KMS-11 (cell line): ENCODE data around the gene ETNK2.

Source experiments
- H2AFZ ChIP-seq: fragments of 200-600 bp; sonication (generic); 2 replicates; pipeline ENCODE4 v1.6.1; 2016; ENCODE audit warnings: antibody characterized with exemption, mixed run types, low read depth
- H3K27ac ChIP-seq: fragments of 200-600 bp; sonication (generic); 2 replicates; pipeline ENCODE4 v1.6.1; 2016; ENCODE audit warnings: mild to moderate bottlenecking, mixed run types
- H3K27me3 ChIP-seq: fragments of 200-600 bp; sonication (generic); 2 replicates; pipeline ENCODE4 v1.6.1; 2017; ENCODE audit warnings: mild to moderate bottlenecking, low read depth, mixed run types, moderate library complexity; ENCODE audit not compliant: insufficient read depth
- H3K36me3 ChIP-seq: fragments of 200-600 bp; sonication (generic); 2 replicates; pipeline ENCODE4 v1.6.1; 2017; ENCODE audit warnings: mild to moderate bottlenecking, mixed run types; ENCODE audit not compliant: insufficient read depth
- H3K4me1 ChIP-seq: fragments of 200-600 bp; sonication (generic); 2 replicates; pipeline ENCODE4 v1.6.1; 2016; ENCODE audit warnings: mild to moderate bottlenecking, low read depth, mixed run types; ENCODE audit not compliant: poor library complexity, severe bottlenecking
- H3K4me2 ChIP-seq: fragments of 200-600 bp; sonication (generic); 2 replicates; pipeline ENCODE4 v1.7.0; 2016; ENCODE audit warnings: mild to moderate bottlenecking, mixed run types
- H3K4me3 ChIP-seq: fragments of 200-600 bp; sonication (generic); IDR thresholded peaks from 2 replicates; pipeline ENCODE4 v1.6.1; 2017; ENCODE audit warnings: low read depth, low read length, mixed read lengths; ENCODE audit not compliant: insufficient read depth
- H3K79me2 ChIP-seq: fragments of 200-600 bp; sonication (generic); 2 replicates; pipeline ENCODE4 v1.6.1; 2016; ENCODE audit warnings: low read depth, mixed run types; ENCODE audit not compliant: insufficient read depth
- H3K9ac ChIP-seq: fragments of 200-600 bp; sonication (generic); 2 replicates; pipeline ENCODE4 v1.6.1; 2016; ENCODE audit warnings: mild to moderate bottlenecking, mixed run types
- H4K20me1 ChIP-seq: fragments of 200-600 bp; sonication (generic); 2 replicates; pipeline ENCODE4 v1.6.1; 2016; ENCODE audit warnings: mild to moderate bottlenecking, mixed run types; ENCODE audit not compliant: insufficient read depth
- TF ChIP-seq, protein P1 (sequence below): fragments of 200-600 bp; sonication (generic); conservative IDR thresholded peaks from 2 replicates; pipeline ENCODE4 v1.6.1; 2017; ENCODE audit warnings: low read depth, mild to moderate bottlenecking, antibody characterized with exemption, low read length, moderate library complexity, mixed read lengths

Gene ETNK2

DNA sequence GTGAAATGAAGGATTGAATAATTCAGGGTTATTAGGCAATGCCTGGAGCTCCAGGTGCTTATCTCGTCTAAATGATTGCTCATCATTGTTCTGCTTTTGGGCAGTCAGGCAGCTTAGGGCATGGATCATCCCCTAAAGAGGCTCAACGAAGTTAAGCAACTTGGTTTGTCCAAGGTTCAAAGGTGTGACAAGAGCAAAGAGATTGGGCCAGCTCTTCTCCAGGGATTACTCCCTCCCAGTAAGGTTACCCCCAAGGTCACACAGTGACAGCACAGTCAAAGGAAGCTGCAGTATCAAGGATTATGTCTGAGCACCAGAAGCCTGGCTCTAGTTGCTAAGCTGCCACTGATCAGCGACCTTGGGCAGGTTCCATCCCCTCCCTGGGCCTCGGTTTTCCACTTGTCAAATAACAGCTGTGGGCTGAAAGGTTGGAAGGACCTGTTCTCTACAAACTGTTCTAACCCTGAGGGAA, 6.8 kb downstream of the ETNK2 start:
- Histone ChIP-seq H3K27me3 (peaks cover 14% of the 10 kb centered on the region; the same call in 1 of the 2 replicates), H3K4me2 (no peak overlapping the region), H3K36me3 (no peaks in the 10 kb centered on the region), H3K27ac (no peak overlapping the region), H3K9ac (no peak overlapping the region), H3K79me2 (no peaks in the 10 kb centered on the region), H2AFZ (no peak overlapping the region), H3K4me1 (no peaks in the 10 kb centered on the region), H3K4me3 (no peak overlapping the region), H4K20me1 (no peaks in the 10 kb centered on the region)
- TF ChIP-seq, protein P1, sequence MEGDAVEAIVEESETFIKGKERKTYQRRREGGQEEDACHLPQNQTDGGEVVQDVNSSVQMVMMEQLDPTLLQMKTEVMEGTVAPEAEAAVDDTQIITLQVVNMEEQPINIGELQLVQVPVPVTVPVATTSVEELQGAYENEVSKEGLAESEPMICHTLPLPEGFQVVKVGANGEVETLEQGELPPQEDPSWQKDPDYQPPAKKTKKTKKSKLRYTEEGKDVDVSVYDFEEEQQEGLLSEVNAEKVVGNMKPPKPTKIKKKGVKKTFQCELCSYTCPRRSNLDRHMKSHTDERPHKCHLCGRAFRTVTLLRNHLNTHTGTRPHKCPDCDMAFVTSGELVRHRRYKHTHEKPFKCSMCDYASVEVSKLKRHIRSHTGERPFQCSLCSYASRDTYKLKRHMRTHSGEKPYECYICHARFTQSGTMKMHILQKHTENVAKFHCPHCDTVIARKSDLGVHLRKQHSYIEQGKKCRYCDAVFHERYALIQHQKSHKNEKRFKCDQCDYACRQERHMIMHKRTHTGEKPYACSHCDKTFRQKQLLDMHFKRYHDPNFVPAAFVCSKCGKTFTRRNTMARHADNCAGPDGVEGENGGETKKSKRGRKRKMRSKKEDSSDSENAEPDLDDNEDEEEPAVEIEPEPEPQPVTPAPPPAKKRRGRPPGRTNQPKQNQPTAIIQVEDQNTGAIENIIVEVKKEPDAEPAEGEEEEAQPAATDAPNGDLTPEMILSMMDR: no peak

DNA sequence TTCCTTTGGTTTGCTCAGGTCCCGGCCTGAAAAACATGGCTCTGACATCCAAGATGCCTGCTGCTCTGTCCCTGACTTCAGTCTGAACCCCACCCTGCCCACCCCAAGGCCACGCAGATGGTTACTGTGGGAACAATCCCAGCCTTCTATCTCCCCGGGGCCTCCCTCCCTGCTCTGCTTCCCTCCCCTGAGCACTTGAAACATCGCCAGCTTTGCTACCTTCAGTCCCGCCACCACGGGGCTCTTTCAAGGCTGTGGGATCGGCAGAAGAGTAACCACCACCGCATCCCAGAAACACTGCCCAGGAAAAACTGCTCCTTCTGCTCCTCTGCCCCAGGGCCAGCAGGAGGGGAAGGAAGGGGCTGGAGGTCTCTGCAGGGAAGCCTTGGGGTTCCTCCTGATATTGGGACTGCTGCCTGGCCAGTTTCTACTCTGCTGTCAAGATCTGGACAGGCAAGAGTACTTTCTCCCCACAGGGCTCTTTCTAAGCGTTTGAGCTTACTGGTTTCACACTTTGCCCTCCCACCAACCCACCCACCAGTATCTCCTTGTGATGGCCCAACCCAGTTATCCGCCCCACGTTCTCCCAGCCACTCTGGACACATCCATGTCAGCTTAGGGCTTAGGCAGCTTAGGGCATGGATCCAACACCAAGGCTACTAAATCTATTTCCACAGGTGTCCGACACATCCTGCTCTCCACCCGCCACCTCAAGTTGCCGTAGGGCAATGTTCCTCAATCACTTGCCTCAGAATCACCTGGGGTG, 8.4 kb downstream of the ETNK2 start:
- TF ChIP-seq, protein P1: no peak
- Histone ChIP-seq H3K27me3 (peaks cover 18% of the 10 kb centered on the region; the same call in 1 of the 2 replicates), H3K9ac (no peak overlapping the region), H3K79me2 (no peaks in the 10 kb centered on the region), H3K27ac (no peak overlapping the region), H3K4me1 (no peaks in the 10 kb centered on the region), H4K20me1 (no peaks in the 10 kb centered on the region), H3K4me2 (no peak overlapping the region), H3K4me3 (no peak overlapping the region), H2AFZ (no peak overlapping the region), H3K36me3 (no peaks in the 10 kb centered on the region)

DNA sequence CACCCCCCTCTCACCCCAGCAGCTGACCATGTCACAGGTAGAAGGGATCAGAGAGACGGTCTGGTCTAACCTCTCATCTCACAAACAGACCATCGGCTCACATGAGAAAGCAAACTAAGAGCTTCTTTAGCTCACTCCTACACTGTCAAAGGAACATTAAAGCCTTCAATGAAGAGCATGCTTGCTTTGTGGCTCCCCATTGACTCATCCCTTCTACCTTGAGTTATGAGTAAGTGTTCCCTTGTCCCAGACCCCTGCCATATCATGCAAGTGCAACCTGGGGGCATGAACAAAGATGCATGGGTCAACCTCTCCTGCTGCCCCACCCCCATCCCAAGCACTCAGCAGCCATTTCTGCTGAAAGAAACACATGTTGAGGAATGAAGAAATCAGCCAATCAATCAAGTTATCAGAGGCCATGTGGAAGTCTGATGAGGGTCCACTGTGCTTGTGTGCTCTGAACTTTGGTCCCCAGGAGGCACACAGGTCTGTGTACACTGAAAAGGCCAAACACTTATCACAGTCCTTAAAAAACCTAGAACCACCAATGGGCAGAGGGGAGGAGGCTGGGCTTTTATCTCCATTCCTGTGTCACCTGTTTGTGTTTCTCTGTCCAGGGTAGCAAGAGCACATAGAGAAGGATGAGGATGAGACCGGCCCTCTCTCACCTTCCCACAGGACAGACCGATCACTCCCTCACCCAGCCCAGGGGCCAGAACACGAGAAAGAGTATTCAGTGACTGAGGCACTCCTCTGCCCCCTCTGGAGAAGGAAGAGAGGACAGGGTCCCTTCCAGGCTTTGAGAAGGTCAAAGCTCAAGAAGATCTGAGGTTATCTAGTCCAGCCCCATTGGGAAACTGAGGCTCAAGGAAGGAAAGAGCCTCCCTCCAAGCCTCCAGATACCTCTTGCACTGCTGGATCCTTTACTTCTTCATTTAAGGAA, 9.5 kb downstream of the ETNK2 start:
- no peak overlapping the region for H3K4me2 ChIP-seq
- H3K27ac ChIP-seq: no peak overlapping the region
- no peaks in the 10 kb centered on the region for H3K36me3 ChIP-seq
- H3K4me1 ChIP-seq: no peaks in the 10 kb centered on the region
- no peaks in the 10 kb centered on the region for H3K79me2 ChIP-seq
- peaks cover 18% of the 10 kb centered on the region; the same call in 1 of the 2 replicates for H3K27me3 ChIP-seq
- H2AFZ ChIP-seq: no peak overlapping the region
- H4K20me1 ChIP-seq: no peaks in the 10 kb centered on the region
- TF ChIP-seq, protein P1: no peak
- H3K4me3 ChIP-seq: no peak overlapping the region
- no peak overlapping the region for H3K9ac ChIP-seq

DNA sequence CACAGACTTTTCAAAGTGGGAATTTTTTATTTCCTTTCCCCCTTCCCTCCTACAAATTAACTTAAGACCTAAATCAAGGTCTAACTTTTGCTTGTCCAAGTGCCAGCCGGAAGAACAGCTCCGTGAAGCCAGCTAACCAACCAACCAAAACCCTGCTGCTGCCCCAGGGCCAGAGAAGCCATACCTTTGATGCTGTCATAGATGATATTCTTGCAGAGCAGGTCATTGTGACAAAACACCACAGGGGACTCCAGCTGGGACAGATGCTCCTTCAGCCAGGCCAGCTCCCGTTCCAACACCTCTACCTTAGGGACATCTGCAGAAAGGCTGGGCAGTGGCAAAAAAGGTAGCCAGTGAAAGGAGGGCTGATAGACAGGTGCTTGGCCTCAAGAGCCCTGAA, 10.7 kb downstream of the ETNK2 start:
- H3K79me2 ChIP-seq: no peaks in the 10 kb centered on the region
- no peak overlapping the region for H3K27ac ChIP-seq
- H2AFZ ChIP-seq: no peak overlapping the region
- no peak overlapping the region for H3K4me2 ChIP-seq
- H3K4me1 ChIP-seq: no peaks in the 10 kb centered on the region
- H3K36me3 ChIP-seq: no peaks in the 10 kb centered on the region
- no peaks in the 10 kb centered on the region for H4K20me1 ChIP-seq
- no peak overlapping the region for H3K4me3 ChIP-seq
- TF ChIP-seq, protein P1: no peak
- no peak overlapping the region for H3K9ac ChIP-seq
- H3K27me3 ChIP-seq: peaks cover 12% of the 10 kb centered on the region; the same call in 1 of the 2 replicates
